K562 (cell line): ENCODE data around the gene IL1R1. TPM values are rescaled to one million over a fixed set of nuclear protein-coding genes. Genes with fewer than 3 reads are reported as not detected.

Experiments used
- ATAC-seq: fragments of 200-7000 bp; cut with Tn5 transposase; 3 replicates; pipeline ENCODE4 v1.9.1; 2020; ENCODE audit warnings: moderate library complexity
- BruUV-seq: library from RNA; stranded (reverse); fragments of 400-500 nt; replicated peaks from 2 replicates; lab custom pipeline; 2021; lab: Mats Ljungman, UMichigan
- CTCF ChIA-PET: fragments of 300-600 bp; formaldehyde crosslinking; extraction: SDS; loops from one replicate; lab custom pipeline; 2021; ENCODE audit warnings: low intra/inter-chr PET ratio; lab: Yijun Ruan, JAX
- POLR2A ChIA-PET: fragments of 300-600, 350-650 bp; sonication (Branson Sonifier 250); formaldehyde crosslinking; extraction: SDS; loops from one replicate; lab custom pipeline; 2021; ENCODE audit warnings: antibody characterized with exemption, inconsistent platforms; lab: Yijun Ruan, JAX
- DNase-seq, 4 experiments: peaks; one replicate each; pipeline versions ENCODE4 v3.0.0 to v3.0.0-alpha.2; 2011 to 2018; ENCODE audit warnings: low spot score in 3 of 4, mixed read lengths in 3 of 4; ENCODE audit errors: extremely low read depth in 1 of 4
- FAIRE-seq: peaks from 2 replicates; lab custom pipeline; 2011; peaks lifted over from hg19 to GRCh38; lab: Jason Lieb, UNC
- H2AFZ ChIP-seq: 2 replicates; pipeline ENCODE4 v1.6.0; 2011; ENCODE audit warnings: low read depth, low read length, control low read depth, inconsistent platforms
- H3K27ac ChIP-seq: fragments of 200-600 bp; 3 replicates; pipeline ENCODE4 v1.8.0; 2011; ENCODE audit warnings: low read depth, mild to moderate bottlenecking, control low read depth, inconsistent platforms, low read length, moderate library complexity, mixed read lengths; ENCODE audit errors: extremely low read depth
- H3K27me3 ChIP-seq, 2 experiments: fragments of 300-600 bp in 1 of 2; 2 replicates in 1 of 2; 3 replicates in 1 of 2; pipeline versions ENCODE4 v1.6.0 to v1.8.0; 2011; ENCODE audit warnings: inconsistent platforms in 2 of 2, low read length in 2 of 2, mild to moderate bottlenecking in 1 of 2, mixed read lengths in 1 of 2, moderate library complexity in 1 of 2; ENCODE audit not compliant: control insufficient read depth in 2 of 2, insufficient read depth in 2 of 2
- H3K36me3 ChIP-seq: fragments of 300-600 bp; 3 replicates; pipeline ENCODE4 v1.8.0; 2011; ENCODE audit warnings: mild to moderate bottlenecking, low read length, inconsistent platforms; ENCODE audit not compliant: control insufficient read depth, insufficient read depth
- H3K4me1 ChIP-seq, 2 experiments: fragments of 200-600 bp in 1 of 2; replicated peaks in 1 of 2; 2 replicates in 1 of 2; 3 replicates in 1 of 2; pipeline versions ENCODE4 v1.5.1 to v1.8.0; 2011; ENCODE audit warnings: inconsistent platforms in 2 of 2, low read length in 2 of 2, mild to moderate bottlenecking in 1 of 2, mixed read lengths in 1 of 2, moderate library complexity in 1 of 2; ENCODE audit not compliant: control insufficient read depth in 2 of 2, insufficient read depth in 2 of 2
- H3K4me2 ChIP-seq: 2 replicates; pipeline ENCODE4 v1.6.1; 2011; ENCODE audit warnings: low read length, control low read depth, inconsistent platforms, mixed read lengths; ENCODE audit not compliant: insufficient read depth
- H3K4me3 ChIP-seq: fragments of 200-600 bp; sonication (generic), shearing (Covaris generic); 2 replicates; pipeline ENCODE4 v1.5.1; 2016; ENCODE audit warnings: control low read depth, inconsistent platforms
- H3K79me2 ChIP-seq: fragments of 200-600 bp; 3 replicates; pipeline ENCODE4 v1.8.0; 2011; ENCODE audit warnings: low read length, inconsistent platforms; ENCODE audit not compliant: control insufficient read depth, insufficient read depth
- H3K9ac ChIP-seq, 2 experiments: 2 replicates each; pipeline versions ENCODE4 v1.6.0 to v1.6.1; 2011; ENCODE audit warnings: low read depth in 2 of 2, low read length in 2 of 2, control low read depth in 1 of 2, inconsistent platforms in 1 of 2, mild to moderate bottlenecking in 1 of 2, mixed read lengths in 1 of 2; ENCODE audit not compliant: insufficient read depth in 1 of 2
- H3K9me1 ChIP-seq: one replicate; pipeline ENCODE4 v1.6.0; 2011; ENCODE audit warnings: inconsistent platforms, mild to moderate bottlenecking, low read length, moderate library complexity; ENCODE audit not compliant: control insufficient read depth, insufficient read depth
- H3K9me3 ChIP-seq: replicated peaks from 2 replicates; pipeline ENCODE4 v1.5.1; 2011; ENCODE audit warnings: low read depth, low read length, inconsistent platforms; ENCODE audit not compliant: control insufficient read depth, insufficient read depth
- H4K20me1 ChIP-seq: replicated peaks from 2 replicates; pipeline ENCODE4 v1.6.1; 2011; ENCODE audit warnings: low read length, inconsistent platforms, mixed read lengths; ENCODE audit not compliant: control insufficient read depth, insufficient read depth
- BMI1 ChIP-seq: fragments of 150-350 bp; IDR thresholded peaks from 2 replicates; pipeline ENCODE4 v1.6.1; 2014; ENCODE audit warnings: low read length
- CBX1 ChIP-seq: sonication (generic); IDR thresholded peaks from 2 replicates; pipeline ENCODE4 v1.6.1; 2016; ENCODE audit warnings: antibody characterized with exemption, low read depth, mild to moderate bottlenecking
- CHD4 ChIP-seq: fragments of 200-600 bp; sonication (generic); IDR thresholded peaks from 3 replicates; pipeline ENCODE4 v1.6.1; 2012; ENCODE audit warnings: low read depth, mild to moderate bottlenecking, mixed read lengths, low read length, inconsistent platforms; ENCODE audit not compliant: insufficient read depth, insufficient replicate concordance, poor library complexity, severe bottlenecking
- DPF2 ChIP-seq: fragments of 450-650 bp; IDR thresholded peaks from 2 replicates; pipeline ENCODE4 v1.6.1; 2016
- HDAC1 ChIP-seq, 2 experiments: fragments of 450-650 bp; IDR thresholded peaks; 2 replicates each; pipeline ENCODE4 v1.6.1; 2016 to 2017; ENCODE audit warnings: inconsistent platforms in 1 of 2, mild to moderate bottlenecking in 1 of 2, moderate library complexity in 1 of 2
- POLR3G ChIP-seq: IDR thresholded peaks from 2 replicates; pipeline ENCODE4 v1.6.1; 2011; ENCODE audit not compliant: insufficient read length, insufficient replicate concordance; ENCODE audit errors: extremely low read depth
- RBM25 ChIP-seq: fragments of 200-400 bp; formaldehyde crosslinking; IDR thresholded peaks from 2 replicates; pipeline ENCODE4 v1.6.1; 2018; ENCODE audit warnings: low read length, low read depth, moderate library complexity; ENCODE audit not compliant: severe bottlenecking
- RFX1 ChIP-seq: fragments of 450-650 bp; IDR thresholded peaks from 2 replicates; pipeline ENCODE4 v1.6.1; 2016; ENCODE audit warnings: mild to moderate bottlenecking, moderate library complexity
- SPI1 ChIP-seq: IDR thresholded peaks from 2 replicates; pipeline ENCODE4 v1.6.1; 2011; ENCODE audit warnings: low read depth, low read length, control low read depth, borderline replicate concordance
- TBL1XR1 ChIP-seq, 2 experiments: IDR thresholded peaks; 2 replicates each; pipeline ENCODE4 v1.6.1; 2012; ENCODE audit warnings: improper control_type of control experiment in 2 of 2, low read length in 2 of 2, mild to moderate bottlenecking in 1 of 2
- TFE3 ChIP-seq: fragments of 450-650 bp; formaldehyde crosslinking; IDR thresholded peaks from 2 replicates; pipeline ENCODE4 v1.4.0; 2020; ENCODE audit warnings: mild to moderate bottlenecking, mixed read lengths
- ZBED1 ChIP-seq: IDR thresholded peaks from 2 replicates; pipeline ENCODE4 v1.6.1; 2014
- ZKSCAN3 ChIP-seq: fragments of 250-450 bp; sonication (Bioruptor Pico); IDR thresholded peaks from 2 replicates; pipeline ENCODE4 v1.4.0; 2020
- ZNF197 ChIP-seq: fragments of 200-800 bp; sonication (Bioruptor generic); IDR thresholded peaks from 2 replicates; pipeline ENCODE4 v1.6.1; 2016; ENCODE audit warnings: low read depth, missing genetic modification characterization, missing compliant biosample characterization
- ZNF655 ChIP-seq: fragments of 250-450 bp; sonication (Bioruptor Pico); IDR thresholded peaks from 2 replicates; pipeline ENCODE4 v1.5.0; 2021
- ZNF696 ChIP-seq: fragments of 250-450 bp; sonication (Bioruptor Pico); conservative IDR thresholded peaks from 2 replicates; pipeline ENCODE4 v1.4.0; 2020; ENCODE audit warnings: mild to moderate bottlenecking, moderate library complexity
- WGBS: fragments of 100-300 bp; shearing (Covaris generic); methylation state at CpG from one replicate; pipeline ENCODE4 v1.1.6; 2016; ENCODE audit warnings: low coverage, mixed read lengths; ENCODE audit not compliant: insufficient coverage; ENCODE audit errors: missing lambda C conversion rate; 5-methylcytosine and 5-hydroxymethylcytosine counted together
- in situ Hi-C: fragments of 300-500 bp; cut with MboI; formaldehyde crosslinking; loops from 4 replicates; pipeline ENCODE4 v1.15.0; 2018; ENCODE audit warnings: inconsistent platforms, mixed read lengths
- intact Hi-C: fragments of 100-400 bp; cut with micrococcal nuclease; formaldehyde crosslinking; loops from 2 replicates; pipeline ENCODE4 v1.14.2; 2022
- polyA plus RNA-seq, 8 experiments: library from polyadenylated mRNA; depleted of rRNA in 4 of 8; stranded (reverse) in 5 of 8; unstranded in 3 of 8; fragments of >200 nt; fragmentation: Nextera tagmentation in 2 of 8; fragmentation: Illumina TruSeq in 1 of 8; extraction: Ambion mirVana in 2 of 8; extraction: Trizol in 1 of 8; gene quantifications; 2 replicates each; pipeline versions ENCODE4 v1.2.1 to v1.2.3, GENCODE V29; 2011 to 2014; ENCODE audit warnings: inconsistent platforms in 1 of 8, missing spikeins in 1 of 8
- total RNA-seq, 7 experiments: library from RNA; depleted of rRNA in 6 of 7; stranded (reverse); fragments of >200 nt in 6 of 7; fragmentation: Illumina TruSeq in 2 of 7; extraction: Trizol in 2 of 7; gene quantifications; 2 replicates each; pipeline versions ENCODE4 v1.2.1 to v1.2.3, GENCODE V29; 2011 to 2021; ENCODE audit warnings: low replicate concordance in 1 of 7

The IL1R1 gene
- total and polyA plus RNA-seq, 9 of the 15 experiments (the other 6 are each of a cell fraction or from before 2014, with no cell fraction given): 0.81 to 3.9 (median 1.6) TPM

GRCh38 chr2:102155703-102156515 is 13.4 kb downstream of the IL1R1 start:
- POLR2A ChIA-PET: no interaction called here
- Histone ChIP-seq H3K9me1 (no peaks in the 10 kb centered on the region), H3K79me2 (no peaks in the 10 kb centered on the region), H3K4me2 (no peak overlapping the region), H3K36me3 (no peaks in the 10 kb centered on the region), H3K9ac (no peak overlapping the region), H3K9me3 (no peaks in the 10 kb centered on the region), H3K27me3 (no peaks in the 10 kb centered on the region), H3K27ac (no peak overlapping the region), H4K20me1 (no peaks in the 10 kb centered on the region; the same call in 1 of the 2 replicates), H3K4me3 (no peak overlapping the region), H3K4me1 (no peaks in the 10 kb centered on the region), H2AFZ (no peak overlapping the region)
- FAIRE-seq (no peak), ATAC-seq (no peak), DNase-seq (no peak)
- TF ChIP-seq CBX1 (no peak), RFX1 (no peak), CHD4 (no peak), ZNF197 (CRISPR knock-in tag) (no peak), ZNF696 (CRISPR knock-in tag) (no peak), DPF2 (no peak), RBM25 (no peak), TFE3 (CRISPR knock-in tag) (no peak), BMI1 (no peak), ZKSCAN3 (no peak), HDAC1 (IDR thresholded peaks at IDR 0.05) (no peak), ZBED1 (no peak), ZNF655 (no peak), SPI1 (no peak), POLR3G (no peak), TBL1XR1 (IDR thresholded peaks at IDR 0.05; ENCODE audit: low read length in 2 of 2) (no peak)
- intact Hi-C loops: no loop called here
- no TSS peak for BruUV-seq
- in situ Hi-C loops: loop anchor here (5.0 kb wide), 1 partner anchor 134 kb away; no protein-coding TSS in a partner anchor
- 46% methylated on average over 6 of the region's 6 CpGs for WGBS
- CTCF ChIA-PET: no interaction called here
